Trophoblast cell (in vitro differentiated cells and primary cell): ENCODE data around the gene PRKACB.

Experiments
- DNase-seq, 2 donors: peaks; one replicate each; pipeline ENCODE4 v3.0.0-alpha.2; 2016
- H2AFZ ChIP-seq: 2 replicates; pipeline ENCODE4 v1.6.1; 2013; ENCODE audit warnings: low read length, moderate library complexity, mild to moderate bottlenecking; ENCODE audit not compliant: insufficient read depth, poor library complexity
- H2AK5ac ChIP-seq: 2 replicates; pipeline ENCODE4 v1.6.1; 2013; ENCODE audit warnings: mild to moderate bottlenecking, low read length
- H2BK120ac ChIP-seq: 2 replicates; pipeline ENCODE4 v1.6.1; 2013; ENCODE audit warnings: low read length, mild to moderate bottlenecking, moderate library complexity; ENCODE audit not compliant: insufficient read depth, poor library complexity
- H2BK12ac ChIP-seq: 2 replicates; pipeline ENCODE4 v1.6.1; 2013; ENCODE audit warnings: mild to moderate bottlenecking, low read length, moderate library complexity
- H2BK5ac ChIP-seq: 2 replicates; pipeline ENCODE4 v1.6.1; 2013; ENCODE audit warnings: low read length, low read depth, moderate library complexity, mild to moderate bottlenecking; ENCODE audit not compliant: poor library complexity
- H3K14ac ChIP-seq: 2 replicates; pipeline ENCODE4 v1.6.1; 2013; ENCODE audit warnings: mild to moderate bottlenecking, low read length
- H3K18ac ChIP-seq: 2 replicates; pipeline ENCODE4 v1.6.1; 2013; ENCODE audit warnings: mild to moderate bottlenecking, low read length
- H3K23ac ChIP-seq: 2 replicates; pipeline ENCODE4 v1.6.1; 2013; ENCODE audit warnings: low read length
- H3K27ac ChIP-seq: 2 replicates; pipeline ENCODE4 v1.5.1; 2013; ENCODE audit warnings: low read depth, mild to moderate bottlenecking, inconsistent platforms, low read length, moderate library complexity
- H3K27me3 ChIP-seq: 2 replicates; pipeline ENCODE4 v1.6.1; 2013; ENCODE audit warnings: inconsistent platforms, mild to moderate bottlenecking, low read length, moderate library complexity; ENCODE audit not compliant: insufficient read depth
- H3K36me3 ChIP-seq, 2 experiments: 1 replicate in 1 of 2; 2 replicates in 1 of 2; pipeline ENCODE4 v1.6.1; 2013; ENCODE audit warnings: low read length in 2 of 2, mild to moderate bottlenecking in 2 of 2, moderate library complexity in 1 of 2; ENCODE audit not compliant: insufficient read depth in 2 of 2, control insufficient read depth in 1 of 2
- H3K4ac ChIP-seq: 2 replicates; pipeline ENCODE4 v1.6.1; 2013; ENCODE audit warnings: low read depth, mild to moderate bottlenecking, low read length, moderate library complexity
- H3K4me1 ChIP-seq, 2 experiments: 1 replicate in 1 of 2; 2 replicates in 1 of 2; pipeline ENCODE4 v1.6.1; 2013; ENCODE audit warnings: low read length in 2 of 2, mild to moderate bottlenecking in 2 of 2, moderate library complexity in 1 of 2; ENCODE audit not compliant: insufficient read depth in 2 of 2, control insufficient read depth in 1 of 2
- H3K4me2 ChIP-seq: 2 replicates; pipeline ENCODE4 v1.6.1; 2013; ENCODE audit warnings: inconsistent platforms, mild to moderate bottlenecking, low read length, moderate library complexity
- H3K4me3 ChIP-seq: 2 replicates; pipeline ENCODE4 v1.5.1; 2013; ENCODE audit warnings: mild to moderate bottlenecking, low read depth, low read length, inconsistent platforms
- H3K79me1 ChIP-seq: one replicate; pipeline ENCODE4 v1.6.1; 2013; ENCODE audit warnings: low read length
- H3K79me2 ChIP-seq: 2 replicates; pipeline ENCODE4 v1.6.1; 2013; ENCODE audit warnings: low read length, mild to moderate bottlenecking; ENCODE audit not compliant: control insufficient read depth, insufficient read depth, poor library complexity
- H3K9ac ChIP-seq: 2 replicates; pipeline ENCODE4 v1.6.1; 2013; ENCODE audit warnings: mild to moderate bottlenecking, low read length
- H3K9me3 ChIP-seq: 2 replicates; pipeline ENCODE4 v1.6.1; 2013; ENCODE audit warnings: low read depth, mild to moderate bottlenecking, control low read depth, inconsistent platforms, low read length; ENCODE audit not compliant: insufficient read depth
- H4K12ac ChIP-seq: 2 replicates; pipeline ENCODE4 v1.6.1; 2013; ENCODE audit warnings: low read depth, mild to moderate bottlenecking, low read length, moderate library complexity
- H4K8ac ChIP-seq: 2 replicates; pipeline ENCODE4 v1.6.1; 2013; ENCODE audit warnings: low read depth, mild to moderate bottlenecking, low read length, moderate library complexity
- H4K91ac ChIP-seq: one replicate; pipeline ENCODE4 v1.6.1; 2013; ENCODE audit warnings: low read depth, mild to moderate bottlenecking, low read length, moderate library complexity
- WGBS: extraction: QIAGEN DNeasy Blood & Tissue Kit; methylation state at CpG from one replicate; pipeline ENCODE4 v1.1.7; 2013; ENCODE audit warnings: missing lambda C conversion rate; ENCODE audit not compliant: insufficient read length, insufficient coverage; ENCODE audit errors: extremely low coverage; 5-methylcytosine and 5-hydroxymethylcytosine counted together

Gene PRKACB

GRCh38 chr1:84253036-84253435 is 109.0 kb downstream of the PRKACB start:
- Histone ChIP-seq H3K23ac (no peak overlapping the region), H2AK5ac (no peak overlapping the region), H3K4me1 (peaks cover 5% of the 10 kb centered on the region in 2 experiments), H2AFZ (no peak overlapping the region), H2BK120ac (no peak overlapping the region), H3K9ac (no peak overlapping the region), H3K4me3 (no peak overlapping the region), H3K4me2 (no peak overlapping the region), H3K9me3 (no peaks in the 10 kb centered on the region), H4K91ac (no peak overlapping the region), H4K8ac (no peak overlapping the region), H3K36me3 (no peaks in the 10 kb centered on the region), H3K79me2 (no peaks in the 10 kb centered on the region), H3K18ac (no peak overlapping the region), H3K4ac (no peak overlapping the region), H3K14ac (no peak overlapping the region), H2BK12ac (no peak overlapping the region), H4K12ac (no peak overlapping the region), H3K27ac (no peak overlapping the region), H3K79me1 (peaks cover 3% of the 10 kb centered on the region), H2BK5ac (no peak overlapping the region), H3K27me3 (no peaks in the 10 kb centered on the region)
- no CpG with 5 or more reads among the region's 2 CpGs for WGBS
- peak; percentile 2 to 64 for DNase-seq

GRCh38 chr1:84253891-84254290 is 109.8 kb downstream of the PRKACB start:
- Histone ChIP-seq H3K4me1 (peaks cover 5% of the 10 kb centered on the region in 2 experiments), H2BK5ac (no peak overlapping the region), H3K14ac (no peak overlapping the region), H4K8ac (no peak overlapping the region), H3K79me2 (no peaks in the 10 kb centered on the region), H4K12ac (no peak overlapping the region), H3K4me3 (no peak overlapping the region), H3K4ac (no peak overlapping the region), H3K36me3 (no peaks in the 10 kb centered on the region), H3K27me3 (no peaks in the 10 kb centered on the region), H2AK5ac (no peak overlapping the region), H3K18ac (no peak overlapping the region), H2AFZ (no peak overlapping the region), H3K27ac (no peak overlapping the region), H4K91ac (no peak overlapping the region), H3K9ac (no peak overlapping the region), H3K79me1 (peaks cover 3% of the 10 kb centered on the region), H3K4me2 (no peak overlapping the region), H2BK120ac (no peak overlapping the region), H3K9me3 (no peaks in the 10 kb centered on the region), H3K23ac (no peak overlapping the region), H2BK12ac (no peak overlapping the region)
- no peak for DNase-seq
- WGBS, result no CpG with 5 or more reads among the region's 4 CpGs

- no peak overlapping the region for H4K12ac ChIP-seq
- no peak overlapping the region for H2BK5ac ChIP-seq
- H3K79me2 ChIP-seq, result no peaks in the 10 kb centered on the region
- H2AK5ac ChIP-seq, result no peak overlapping the region
- no peak overlapping the region for H2BK120ac ChIP-seq
- H3K9me3 ChIP-seq, result no peaks in the 10 kb centered on the region
- no peak overlapping the region for H3K4me2 ChIP-seq
- no peak overlapping the region for H4K91ac ChIP-seq
- no peak overlapping the region for H3K18ac ChIP-seq
- no peak overlapping the region for H3K4ac ChIP-seq
- no peak overlapping the region for H3K14ac ChIP-seq
- H2BK12ac ChIP-seq, result no peak overlapping the region
- peaks cover 3% of the 10 kb centered on the region for H3K79me1 ChIP-seq
- no peaks in the 10 kb centered on the region for H3K36me3 ChIP-seq
- no peak overlapping the region for H3K27ac ChIP-seq
- no peak overlapping the region for H2AFZ ChIP-seq
- H3K9ac ChIP-seq, result no peak overlapping the region
- no peak overlapping the region for H4K8ac ChIP-seq
- no peaks in the 10 kb centered on the region for H3K27me3 ChIP-seq
- no peak for DNase-seq
- WGBS, result no CpG with 5 or more reads among the region's 2 CpGs
- H3K23ac ChIP-seq, result no peak overlapping the region
- H3K4me1 ChIP-seq, result peaks cover 5% of the 10 kb centered on the region in 2 experiments
- no peak overlapping the region for H3K4me3 ChIP-seq
These were observed 110.7 kb downstream of the PRKACB start for GRCh38 chr1:84254703-84255238.

GRCh38 chr1:84255582-84255981 is 111.5 kb downstream of the PRKACB start:
- Histone ChIP-seq H2BK12ac (no peak overlapping the region), H4K8ac (no peak overlapping the region), H3K4me1 (peaks cover 5% of the 10 kb centered on the region in 2 experiments), H2BK5ac (no peak overlapping the region), H3K14ac (no peak overlapping the region), H2AFZ (no peak overlapping the region), H3K4me3 (no peak overlapping the region), H3K27me3 (no peaks in the 10 kb centered on the region), H3K27ac (no peak overlapping the region), H3K79me1 (peaks cover 3% of the 10 kb centered on the region), H2AK5ac (no peak overlapping the region), H3K9me3 (no peaks in the 10 kb centered on the region), H3K4ac (no peak overlapping the region), H3K79me2 (no peaks in the 10 kb centered on the region), H3K4me2 (no peak overlapping the region), H3K18ac (no peak overlapping the region), H4K91ac (no peak overlapping the region), H3K9ac (no peak overlapping the region), H3K36me3 (no peaks in the 10 kb centered on the region), H2BK120ac (no peak overlapping the region), H4K12ac (no peak overlapping the region), H3K23ac (no peak overlapping the region)
- DNase-seq, result no peak
